ENCODE results near the gene COX10.
"Not testable (repeated sequence)": the region's sequence is repeated elsewhere in the genome, so short reads cannot be mapped to it uniquely, and the experiment has no call there.

COX10 gene

GRCh38 chr17:14118951-14119350 lies 49.6 kb downstream of the COX10 start:
- in situ Hi-C loops (cut with MboI; ENCODE audit: low sequenced_read_pairs), result no loop called here

- in situ Hi-C loops (cut with MboI; ENCODE audit: low sequenced_read_pairs), result no loop called here
Measured at GRCh38 chr17:14119546-14119945, 50.2 kb downstream of the COX10 start.

- in situ Hi-C loops (cut with MboI; ENCODE audit: low sequenced_read_pairs), result no loop called here
Measured at GRCh38 chr17:14121952-14122351, 52.6 kb downstream of the COX10 start.

- in situ Hi-C loops (cut with MboI; ENCODE audit: low sequenced_read_pairs), result no loop called here
Measured at GRCh38 chr17:14123619-14124278, 54.4 kb downstream of the COX10 start.

GRCh38 chr17:14124854-14125253 lies 55.5 kb downstream of the COX10 start:
- in situ Hi-C loops (cut with MboI; ENCODE audit: low sequenced_read_pairs), result no loop called here

GRCh38 chr17:14125518-14126137 lies 56.3 kb downstream of the COX10 start:
- in situ Hi-C loops (cut with MboI; ENCODE audit: low sequenced_read_pairs), result no loop called here

- in situ Hi-C loops (cut with MboI; ENCODE audit: low sequenced_read_pairs), result no loop called here
Measured at GRCh38 chr17:14133104-14133503, 63.8 kb downstream of the COX10 start.

GRCh38 chr17:14134456-14134855 lies 65.2 kb downstream of the COX10 start:
- in situ Hi-C loops (cut with MboI; ENCODE audit: low sequenced_read_pairs), result no loop called here

GRCh38 chr17:14135906-14136590 lies 66.7 kb downstream of the COX10 start:
- in situ Hi-C loops (cut with MboI; ENCODE audit: low sequenced_read_pairs), result no loop called here

GRCh38 chr17:14138649-14139048 lies 69.3 kb downstream of the COX10 start:
- in situ Hi-C loops (cut with MboI; ENCODE audit: low sequenced_read_pairs), result no loop called here

GRCh38 chr17:14143688-14144087 lies 74.4 kb downstream of the COX10 start:
- in situ Hi-C loops (cut with MboI; ENCODE audit: low sequenced_read_pairs), result no loop called here

GRCh38 chr17:14144508-14144907 lies 75.2 kb downstream of the COX10 start:
- in situ Hi-C loops (cut with MboI; ENCODE audit: low sequenced_read_pairs), result no loop called here

GRCh38 chr17:14149751-14150150 lies 80.4 kb downstream of the COX10 start:
- in situ Hi-C loops (cut with MboI; ENCODE audit: low sequenced_read_pairs), result no loop called here

GRCh38 chr17:14150619-14151018 lies 81.3 kb downstream of the COX10 start:
- in situ Hi-C loops (cut with MboI; ENCODE audit: low sequenced_read_pairs), result no loop called here

- in situ Hi-C loops (cut with MboI; ENCODE audit: low sequenced_read_pairs), result no loop called here
Measured at GRCh38 chr17:14152721-14153120, 83.4 kb downstream of the COX10 start.

- in situ Hi-C loops (cut with MboI; ENCODE audit: low sequenced_read_pairs), result no loop called here
Measured at GRCh38 chr17:14153374-14153773, 84.1 kb downstream of the COX10 start.

- in situ Hi-C loops (cut with MboI; ENCODE audit: low sequenced_read_pairs), result no loop called here
Measured at GRCh38 chr17:14156689-14157088, 87.4 kb downstream of the COX10 start.

GRCh38 chr17:14157822-14158221 lies 88.5 kb downstream of the COX10 start:
- in situ Hi-C loops (cut with MboI; ENCODE audit: low sequenced_read_pairs), result no loop called here

GRCh38 chr17:14158707-14159106 lies 89.4 kb downstream of the COX10 start:
- in situ Hi-C loops (cut with MboI; ENCODE audit: low sequenced_read_pairs), result no loop called here

- in situ Hi-C loops (cut with MboI; ENCODE audit: low sequenced_read_pairs), result no loop called here
Measured at GRCh38 chr17:14161419-14161818, 92.1 kb downstream of the COX10 start.

- in situ Hi-C loops (cut with MboI; ENCODE audit: low sequenced_read_pairs), result no loop called here
Measured at GRCh38 chr17:14165616-14166015, 96.3 kb downstream of the COX10 start.

- in situ Hi-C loops (cut with MboI; ENCODE audit: low sequenced_read_pairs), result not testable (repeated sequence)
Measured at GRCh38 chr17:14167831-14168230, 98.5 kb downstream of the COX10 start.

Measured in HL-60/S4 (cell line).